SKM-1 (cell line): ENCODE results near the gene MNX1.

Experiments used
- DNase-seq: peaks from one replicate; lab custom pipeline; 2025; ENCODE audit not compliant: unreplicated experiment; lab: John Stamatoyannopoulos, UW

MNX1 gene

DNA sequence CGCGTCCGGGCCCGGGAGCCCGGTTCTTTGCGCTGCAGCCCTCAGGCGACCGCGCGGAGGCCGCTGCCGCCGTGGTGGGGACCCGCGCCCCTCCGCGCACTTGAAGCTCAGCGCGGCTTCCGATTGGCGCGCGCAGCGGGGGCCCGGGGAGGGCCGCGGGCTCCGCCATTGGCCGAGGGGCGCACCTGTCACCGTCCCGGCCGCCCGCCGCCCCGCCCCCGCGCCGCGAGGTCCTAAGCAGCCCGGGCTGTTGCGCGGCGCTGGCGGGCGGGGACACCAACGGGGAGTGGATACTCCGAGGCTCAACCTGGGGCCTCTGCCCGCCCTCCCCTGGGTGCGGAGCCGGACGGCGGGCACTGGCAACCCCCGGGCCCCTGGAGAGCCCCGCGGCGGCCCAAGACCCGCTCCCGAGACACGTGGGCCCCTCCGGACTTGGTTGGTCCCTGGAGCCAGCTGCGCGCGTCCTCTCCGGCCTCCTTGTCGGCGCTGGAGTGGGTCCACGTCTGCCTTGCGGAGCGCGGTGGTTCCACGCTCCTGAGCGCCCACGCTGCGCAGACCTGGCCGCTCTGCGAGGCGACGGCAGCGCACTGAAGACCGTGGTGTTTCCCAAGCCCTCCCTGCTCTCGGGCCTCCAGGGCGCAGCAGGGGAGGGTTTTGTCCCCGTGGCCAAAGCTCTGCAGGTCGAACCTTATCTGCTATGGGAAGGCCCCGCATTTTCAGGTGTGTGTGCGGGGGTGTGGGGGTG is at the start of gene MNX1:
TSS of gene MNX1 (minus strand) at position 76 of the 745 bp plus-strand sequence. CDS start 313 bp downstream, outside the sequence.
- no peak for DNase-seq

- no peak for DNase-seq
These were observed 49.1 kb upstream of the MNX1 start for GRCh38 chr7:157059534-157059933.

DNA sequence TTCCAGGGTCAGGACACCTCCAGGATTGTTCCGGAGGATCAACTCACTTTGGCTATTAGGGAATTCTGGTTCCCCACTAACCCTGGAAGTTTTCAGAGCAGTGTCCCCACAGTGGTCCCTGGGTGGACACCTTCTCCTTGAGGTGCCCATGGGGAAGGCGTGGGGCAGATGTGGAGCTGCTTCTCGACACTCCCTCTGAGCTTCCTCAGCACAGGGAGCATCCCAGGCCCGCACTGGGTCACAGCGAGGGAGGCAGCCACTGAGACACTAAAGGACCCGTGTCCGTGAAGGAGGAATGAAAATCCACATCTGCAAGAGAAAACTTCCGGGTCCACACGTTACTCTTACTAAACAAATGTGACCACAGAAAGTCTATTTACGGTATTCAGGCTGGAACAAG is 48.2 kb upstream of the MNX1 start:
- DNase-seq: no peak

DNA sequence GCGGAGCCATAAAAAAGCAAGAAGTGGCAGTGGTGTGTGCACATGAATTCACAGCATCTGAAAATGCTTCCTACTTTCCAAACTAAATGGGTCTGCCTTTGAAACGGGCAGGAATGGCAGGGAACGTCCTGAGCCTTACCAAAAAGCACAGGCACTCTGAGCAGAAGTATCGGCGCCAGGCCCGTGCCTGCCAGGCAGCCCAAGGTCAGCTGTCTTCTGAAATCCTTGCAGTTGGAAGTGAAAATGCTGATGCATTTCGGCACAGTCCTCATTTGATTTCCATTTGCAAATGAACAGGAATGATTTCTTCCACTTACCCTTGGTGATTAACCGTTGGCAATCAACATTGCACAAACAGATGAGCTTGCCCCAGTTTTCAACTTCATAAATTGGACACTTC is 47.6 kb upstream of the MNX1 start:
- no peak for DNase-seq

GRCh38 chr7:157056957-157057902 is 46.8 kb upstream of the MNX1 start:
- DNase-seq: no peak

GRCh38 chr7:157056246-157056645 is 45.8 kb upstream of the MNX1 start:
- no peak for DNase-seq

DNA sequence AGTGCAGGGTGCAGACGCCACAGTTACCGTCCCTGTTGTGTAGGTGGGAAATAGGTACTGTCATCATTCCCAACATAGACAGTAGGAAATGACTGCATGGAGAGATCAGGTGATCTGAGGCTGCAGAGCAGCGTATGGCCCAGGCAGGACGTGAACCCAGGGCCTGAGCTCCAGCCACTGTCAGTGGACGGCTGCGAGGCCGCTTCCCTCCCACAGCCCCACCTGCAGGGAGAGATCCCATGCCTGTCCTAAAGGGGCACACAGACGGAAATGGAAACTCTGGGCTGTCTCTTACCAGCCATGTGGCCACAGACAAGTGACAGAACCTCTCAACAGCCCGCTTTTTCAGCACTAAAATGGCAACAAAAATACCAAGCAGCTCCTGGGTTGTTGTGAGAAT is 44.5 kb upstream of the MNX1 start:
- DNase-seq: no peak

- DNase-seq: no peak
These were observed 42.7 kb upstream of the MNX1 start for GRCh38 chr7:157053118-157053517.

GRCh38 chr7:157047148-157047547 is 36.7 kb upstream of the MNX1 start:
- no peak for DNase-seq

DNA sequence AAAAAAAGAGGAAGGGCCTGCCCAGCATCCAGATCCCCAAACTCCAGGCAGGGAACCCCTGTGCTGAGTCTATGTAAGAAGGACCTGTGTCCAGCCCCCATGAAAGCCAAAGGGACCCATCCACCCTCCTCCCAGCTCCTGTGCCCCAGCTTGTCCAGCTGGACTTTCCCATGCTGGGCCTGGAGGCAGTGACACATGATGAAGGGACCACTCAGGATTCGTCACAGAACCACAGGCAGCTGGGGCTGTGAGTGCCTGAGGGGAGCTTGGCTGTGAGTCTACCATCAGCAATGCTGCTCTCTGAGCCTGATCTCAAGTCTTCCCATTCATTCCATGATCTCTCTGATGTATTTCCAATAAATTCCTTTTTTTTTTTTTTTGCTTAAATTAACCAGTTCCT is 36.2 kb upstream of the MNX1 start:
- DNase-seq: no peak

GRCh38 chr7:157044943-157045660 is 34.6 kb upstream of the MNX1 start:
- DNase-seq: no peak

DNA sequence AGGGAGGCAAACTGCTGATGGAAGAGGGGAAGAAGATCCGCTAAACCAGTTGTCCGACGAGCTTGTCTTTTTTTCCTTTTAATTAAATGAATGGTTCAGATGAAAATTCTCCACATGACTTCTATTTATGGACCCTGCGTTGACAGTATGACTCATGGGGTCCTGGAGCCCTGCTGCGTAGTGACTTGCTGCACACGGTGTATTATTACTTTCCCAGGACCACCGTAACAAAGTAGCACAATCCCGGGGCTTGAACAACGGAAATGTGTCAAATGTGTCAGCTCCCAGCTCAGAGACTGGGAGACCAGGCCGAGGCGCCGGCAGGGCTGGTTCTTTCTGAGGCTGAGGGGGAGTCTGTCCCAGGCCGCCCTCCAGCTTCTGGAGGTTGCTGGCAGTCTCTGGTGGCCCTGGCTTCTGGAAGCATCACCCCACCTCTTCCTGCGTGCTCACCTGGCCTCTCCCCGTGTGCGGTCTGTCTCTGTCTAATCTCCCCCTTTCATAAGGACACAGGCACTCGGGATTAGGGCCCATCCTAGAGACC is 33.8 kb upstream of the MNX1 start:
- no peak for DNase-seq

GRCh38 chr7:157043745-157044144 is 33.3 kb upstream of the MNX1 start:
- DNase-seq: no peak

GRCh38 chr7:157041514-157042277 is 31.2 kb upstream of the MNX1 start:
- DNase-seq: no peak

DNA sequence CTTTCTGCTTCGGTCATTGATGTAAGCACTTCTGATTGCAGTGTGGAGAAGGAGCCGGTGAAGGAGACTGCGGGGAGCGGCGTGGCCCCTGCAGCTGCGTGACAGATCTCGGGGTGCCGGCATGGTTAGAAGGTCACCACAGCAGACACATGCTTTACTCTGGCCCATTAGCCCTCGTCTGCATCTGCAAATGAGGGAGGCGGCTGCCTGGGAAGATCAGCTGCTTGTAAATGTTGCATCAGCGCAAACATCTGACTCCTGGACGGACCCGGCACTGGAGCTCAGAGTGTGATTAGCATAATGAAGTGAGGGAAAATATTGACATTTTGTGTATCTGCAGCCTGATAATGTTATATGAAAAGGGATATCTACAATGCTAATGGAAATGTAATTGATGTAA is 30.5 kb upstream of the MNX1 start:
- no peak for DNase-seq

DNA sequence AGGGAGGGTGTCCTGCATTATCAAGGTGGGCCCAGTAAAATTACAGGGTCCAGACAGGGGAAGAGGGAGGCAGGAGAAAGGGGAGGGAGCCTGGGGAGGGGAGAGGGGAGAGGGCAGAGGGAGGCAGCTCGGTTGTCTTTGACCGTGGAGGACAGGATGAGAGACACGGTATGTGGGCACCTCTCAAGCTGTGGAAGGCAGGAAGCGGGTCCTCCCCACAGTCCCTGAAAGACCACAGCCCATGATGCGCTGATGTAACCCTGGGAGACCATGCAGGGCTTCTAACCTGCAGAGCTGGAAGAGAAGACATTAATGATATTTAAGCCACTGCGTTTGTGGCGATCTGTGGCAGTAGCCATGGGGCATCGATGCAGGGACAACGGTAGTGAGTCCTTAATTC is 27.2 kb upstream of the MNX1 start:
- no peak for DNase-seq

DNA sequence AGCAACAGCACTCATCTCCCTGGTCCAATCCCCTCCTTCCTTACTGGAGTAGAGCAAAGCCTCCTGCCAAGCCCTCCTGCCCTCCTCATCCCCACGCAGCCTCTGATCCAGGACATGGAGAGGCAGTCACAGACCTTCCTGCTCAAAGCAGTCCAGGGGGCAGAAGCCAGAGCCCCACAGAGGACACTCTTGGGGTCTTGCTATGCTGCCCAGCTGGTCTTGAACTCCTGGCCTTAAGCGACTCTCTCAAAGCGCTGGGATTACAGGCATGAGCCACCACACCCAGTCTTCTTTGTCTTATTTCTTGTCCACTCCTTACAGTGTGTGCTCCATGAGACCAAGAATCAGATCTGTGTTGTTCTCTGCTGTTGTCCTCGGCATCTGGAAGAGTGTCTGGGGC is 26.6 kb upstream of the MNX1 start:
- no peak for DNase-seq

- no peak for DNase-seq
These were observed 25.5 kb upstream of the MNX1 start for GRCh38 chr7:157035979-157036378.

GRCh38 chr7:157035302-157035701 is 24.8 kb upstream of the MNX1 start:
- no peak for DNase-seq
